ENCODE results near the gene LEFTY1. TPM values are rescaled to one million over a fixed set of nuclear protein-coding genes. Genes with fewer than 3 reads are reported as not detected.

LEFTY1 gene
- total and polyA plus RNA-seq, 10 donors = 0.06 to 0.95 (median 0.34) TPM; not detected in 3

- no peak for DNase-seq
- intact Hi-C loops (cut with DNase I; ENCODE audit: low total_unique reads) = no loop called here
These were observed 37.1 kb downstream of the LEFTY1 start for GRCh38 chr1:225851805-225852204.

GRCh38 chr1:225850370-225850769 is 38.6 kb downstream of the LEFTY1 start:
- intact Hi-C loops (cut with DNase I; ENCODE audit: low total_unique reads) = no loop called here

More at GRCh38 chr1:225851805-225852204, 37.1 kb downstream of the LEFTY1 start:
- no peak overlapping the region for H3K4me3 ChIP-seq
- H3K27me3 ChIP-seq (replicated peaks in 1 of 7) = no peaks in the 10 kb centered on the region
- WGBS, 5 donors = 22 to 34% (median 29%) methylated on average over 4 of the region's 4 CpGs
- peak overlapping the region in 6 of 8 donors; percentile 13 to 90 (median 30) for H3K27ac ChIP-seq
- peaks cover 3 to 100% (median 46%) of the 10 kb centered on the region in 6 donors for H3K36me3 ChIP-seq
- H3K9me3 ChIP-seq = no peaks in the 10 kb centered on the region
- peak in 1 of 3 donors; percentile 46 for TF ChIP-seq POLR2AphosphoS5 (IDR thresholded peaks at IDR 0.05)
- TF ChIP-seq CTCF (IDR thresholded peaks at IDR 0.05 in 8 of 11, conservative IDR thresholded peaks at IDR 0.05 in 3 of 11) = no peak
- H3K4me1 ChIP-seq = peaks cover 30 to 88% (median 55%) of the 10 kb centered on the region in 6 donors

GRCh38 chr1:225849925-225850324 is 39.0 kb downstream of the LEFTY1 start:
- TF ChIP-seq POLR2AphosphoS5 (IDR thresholded peaks at IDR 0.05) (peak; percentile 50 to 69 (median 54)), CTCF (IDR thresholded peaks at IDR 0.05 in 8 of 11, conservative IDR thresholded peaks at IDR 0.05 in 3 of 11) (no peak), POLR2A (IDR thresholded peaks at IDR 0.05) (no peak)
- no peak overlapping the region for H3K4me3 ChIP-seq
- no peaks in the 10 kb centered on the region for H3K27me3 ChIP-seq (replicated peaks in 1 of 7)
- intact Hi-C loops (cut with DNase I; ENCODE audit: low total_unique reads) = loop anchor here (5.0 to 10.0 kb wide), 2 partner anchors 55 to 373 kb away; no protein-coding TSS in a partner anchor
- peak overlapping the region; percentile 66 to 90 (median 72) for H3K27ac ChIP-seq
- WGBS, 5 donors = 38 to 52% (median 45%) methylated on average over 7 of the region's 7 CpGs
- H3K9me3 ChIP-seq = no peaks in the 10 kb centered on the region
- peaks cover 27 to 85% (median 51%) of the 10 kb centered on the region in 6 donors for H3K4me1 ChIP-seq
- H3K36me3 ChIP-seq = peaks cover 0 to 100% (median 52%) of the 10 kb centered on the region in 6 donors
- DNase-seq = peak; percentile 88

More at GRCh38 chr1:225850370-225850769, 38.6 kb downstream of the LEFTY1 start:
- H3K4me3 ChIP-seq = no peak overlapping the region
- H3K9me3 ChIP-seq = no peaks in the 10 kb centered on the region
- WGBS, 5 donors = 92 to 94% (median 93%) methylated on average over 7 of the region's 7 CpGs
- DNase-seq = no peak
- peak overlapping the region in 5 of 8 donors; percentile 72 to 90 (median 74) for H3K27ac ChIP-seq
- TF ChIP-seq CTCF (IDR thresholded peaks at IDR 0.05 in 8 of 11, conservative IDR thresholded peaks at IDR 0.05 in 3 of 11) = no peak
- no peak for TF ChIP-seq POLR2A (IDR thresholded peaks at IDR 0.05)
- no peak for TF ChIP-seq POLR2AphosphoS5 (IDR thresholded peaks at IDR 0.05)
- peaks cover 27 to 88% (median 51%) of the 10 kb centered on the region in 6 donors for H3K4me1 ChIP-seq
- H3K36me3 ChIP-seq = peaks cover 3 to 100% (median 53%) of the 10 kb centered on the region in 6 donors
- no peaks in the 10 kb centered on the region for H3K27me3 ChIP-seq (replicated peaks in 1 of 7)

- WGBS, 5 donors = 38 to 67% (median 56%) methylated on average over 16 of the region's 16 CpGs
- TF ChIP-seq CTCF (IDR thresholded peaks at IDR 0.05 in 8 of 11, conservative IDR thresholded peaks at IDR 0.05 in 3 of 11) = peak in 2 of 11 experiments; percentile 4 to 11
- TF ChIP-seq POLR2AphosphoS5 (IDR thresholded peaks at IDR 0.05) = peak in 2 of 3 donors; percentile 28 to 41
- TF ChIP-seq POLR2A (IDR thresholded peaks at IDR 0.05) = no peak
- Histone ChIP-seq H3K4me1 (peaks cover 27 to 80% (median 51%) of the 10 kb centered on the region in 6 donors), H3K36me3 (peaks cover 0 to 100% (median 40%) of the 10 kb centered on the region in 6 donors), H3K27ac (peak overlapping the region; percentile 66 to 90 (median 72)), H3K27me3 (replicated peaks in 1 of 7) (no peaks in the 10 kb centered on the region), H3K9me3 (no peaks in the 10 kb centered on the region), H3K4me3 (peak overlapping the region in 1 of 8 donors; percentile 9)
- peak; percentile 84 for DNase-seq
- intact Hi-C loops (cut with DNase I; ENCODE audit: low total_unique reads) = loop anchor here (5.0 to 10.0 kb wide), 2 partner anchors 57 to 371 kb away; no protein-coding TSS in a partner anchor
These were observed 40.7 kb downstream of the LEFTY1 start for GRCh38 chr1:225848030-225848955.
